ENCODE data around the gene ITGA11. TPM values are rescaled to one million over a fixed set of nuclear protein-coding genes. Genes with fewer than 3 reads are reported as not detected.
A peak's percentile ranks its signal among the peaks of the same experiment; 100 is the strongest.

Gene ITGA11
- total RNA-seq, 1 donor from 2014 or later: 193 TPM

GRCh38 chr15:68433551-68433950, 1.6 kb upstream of the ITGA11 start:
- H3K27ac Mint-ChIP-seq (ENCODE audit: unreplicated experiment): no peak overlapping the region
- H3K4me2 ChIP-seq (ENCODE audit: low read length): no peak overlapping the region
- peaks cover 45% of the 10 kb centered on the region for H3K27me3 Mint-ChIP-seq (ENCODE audit: low read depth, unreplicated experiment)
- H3K36me3 Mint-ChIP-seq (ENCODE audit: low read depth, unreplicated experiment): peaks cover 11% of the 10 kb centered on the region
- peaks cover 37% of the 10 kb centered on the region for H3K27me3 ChIP-seq (ENCODE audit: insufficient read depth, low read length)
- H3K79me2 ChIP-seq (ENCODE audit: insufficient read depth, low read length): peaks cover 35% of the 10 kb centered on the region
- H3K9me3 Mint-ChIP-seq (ENCODE audit: unreplicated experiment): no peaks in the 10 kb centered on the region
- DNase-seq (ENCODE audit: low read depth) (no peak), FAIRE-seq (no peak)
- no peak overlapping the region for H2AFZ ChIP-seq (ENCODE audit: low read depth, low read length)
- H3K4me1 ChIP-seq (ENCODE audit: insufficient read depth, low read length): peaks cover 24% of the 10 kb centered on the region
- H3K4me3 ChIP-seq (ENCODE audit: insufficient read depth, low read depth, low read length): no peak overlapping the region
- no peak overlapping the region for H3K27ac ChIP-seq (ENCODE audit: low read depth, low read length)
- H3K36me3 ChIP-seq (ENCODE audit: insufficient read depth, low read length): no peaks in the 10 kb centered on the region
- no peak overlapping the region for H3K9ac ChIP-seq (ENCODE audit: low read length)
- H3K9me3 ChIP-seq (ENCODE audit: insufficient read depth, low read depth, low read length): peaks cover 3% of the 10 kb centered on the region
- no peak for TF ChIP-seq CTCF (IDR thresholded peaks at IDR 0.05; ENCODE audit: insufficient read depth, low read depth, low read length)
- no peak for TF ChIP-seq EZH2 (IDR thresholded peaks at IDR 0.05; ENCODE audit: insufficient read depth, low read length)
- no peak overlapping the region for H3K4me3 Mint-ChIP-seq (ENCODE audit: unreplicated experiment)
- H4K20me1 ChIP-seq (ENCODE audit: insufficient read depth, low read length): peaks cover 19% of the 10 kb centered on the region
- peaks cover 29% of the 10 kb centered on the region for H3K4me1 Mint-ChIP-seq (ENCODE audit: low read depth, unreplicated experiment)

GRCh38 chr15:68432441-68433064, 590 bp upstream of the ITGA11 start:
- Mint-ChIP-seq H3K36me3 (ENCODE audit: low read depth, unreplicated experiment) (peaks cover 14% of the 10 kb centered on the region), H3K4me3 (ENCODE audit: unreplicated experiment) (peak overlapping the region; percentile 81), H3K9me3 (ENCODE audit: unreplicated experiment) (no peaks in the 10 kb centered on the region), H3K27ac (ENCODE audit: unreplicated experiment) (no peak overlapping the region), H3K27me3 (ENCODE audit: low read depth, unreplicated experiment) (peaks cover 37% of the 10 kb centered on the region), H3K4me1 (ENCODE audit: low read depth, unreplicated experiment) (peaks cover 38% of the 10 kb centered on the region)
- no peak for FAIRE-seq
- Histone ChIP-seq H3K9me3 (ENCODE audit: insufficient read depth, low read depth, low read length) (no peaks in the 10 kb centered on the region), H3K79me2 (ENCODE audit: insufficient read depth, low read length) (peaks cover 45% of the 10 kb centered on the region), H3K27ac (ENCODE audit: low read depth, low read length) (no peak overlapping the region), H3K4me2 (ENCODE audit: low read length) (peak overlapping the region; percentile 95), H3K9ac (ENCODE audit: low read length) (peak overlapping the region; percentile 93), H3K4me1 (ENCODE audit: insufficient read depth, low read length) (peaks cover 34% of the 10 kb centered on the region), H2AFZ (ENCODE audit: low read depth, low read length) (peak overlapping the region; percentile 73), H3K36me3 (ENCODE audit: insufficient read depth, low read length) (no peaks in the 10 kb centered on the region), H4K20me1 (ENCODE audit: insufficient read depth, low read length) (peaks cover 29% of the 10 kb centered on the region), H3K27me3 (ENCODE audit: insufficient read depth, low read length) (peaks cover 30% of the 10 kb centered on the region), H3K4me3 (ENCODE audit: insufficient read depth, low read depth, low read length) (peak overlapping the region; percentile 82)
- DNase-seq (ENCODE audit: low read depth): no peak
- TF ChIP-seq CTCF (IDR thresholded peaks at IDR 0.05; ENCODE audit: insufficient read depth, low read depth, low read length): no peak
- TF ChIP-seq EZH2 (IDR thresholded peaks at IDR 0.05; ENCODE audit: insufficient read depth, low read length): no peak
